Loucy (cell line): Measurements from ENCODE around the gene NPRL2.

Experiments used
- H2AFZ ChIP-seq: fragments of 200-600 bp; sonication (generic); 2 replicates; pipeline ENCODE4 v1.6.0; 2016; ENCODE audit warnings: antibody characterized with exemption, mild to moderate bottlenecking, low read length, moderate library complexity
- H3F3A ChIP-seq: fragments of 200-600 bp; 2 replicates; pipeline ENCODE4 v1.6.0; 2016; ENCODE audit warnings: antibody characterized with exemption, low read depth, mild to moderate bottlenecking
- H3K27me3 ChIP-seq: fragments of 200-600 bp; sonication (generic); 2 replicates; pipeline ENCODE4 v1.6.1; 2014; ENCODE audit warnings: low read length, mild to moderate bottlenecking; ENCODE audit not compliant: insufficient read depth, poor library complexity, severe bottlenecking
- H3K36me3 ChIP-seq: fragments of 200-600 bp; sonication (generic); 2 replicates; pipeline ENCODE4 v1.6.1; 2016; ENCODE audit warnings: low read length; ENCODE audit not compliant: insufficient read depth
- H3K4me1 ChIP-seq: fragments of 200-600 bp; sonication (generic); 2 replicates; pipeline ENCODE4 v1.5.1; 2014; ENCODE audit warnings: low read length, mild to moderate bottlenecking; ENCODE audit not compliant: insufficient read depth, poor library complexity, severe bottlenecking
- H3K4me2 ChIP-seq: fragments of 200-600 bp; sonication (generic); 2 replicates; pipeline ENCODE4 v1.6.0; 2014; ENCODE audit warnings: antibody characterized with exemption, low read length, low read depth, mild to moderate bottlenecking; ENCODE audit not compliant: poor library complexity, severe bottlenecking
- H3K4me3 ChIP-seq: fragments of 200-600 bp; sonication (generic); 2 replicates; pipeline ENCODE4 v1.5.1; 2014; ENCODE audit warnings: low read length, mild to moderate bottlenecking, mixed read lengths; ENCODE audit not compliant: poor library complexity, severe bottlenecking
- H3K79me2 ChIP-seq: fragments of 200-600 bp; sonication (generic); 2 replicates; pipeline ENCODE4 v1.6.1; 2014; ENCODE audit warnings: low read length; ENCODE audit not compliant: insufficient read depth
- H3K9ac ChIP-seq: fragments of 200-600 bp; sonication (generic); 2 replicates; pipeline ENCODE4 v1.6.0; 2014; ENCODE audit warnings: mild to moderate bottlenecking, low read depth, low read length, moderate library complexity; ENCODE audit not compliant: poor library complexity, severe bottlenecking
- H3K9me2 ChIP-seq: fragments of 200-600 bp; sonication (generic); replicated peaks from 2 replicates; pipeline ENCODE4 v1.6.1; 2016; ENCODE audit warnings: low read depth, low read length, mixed read lengths
- H3K9me3 ChIP-seq: fragments of 200-600 bp; sonication (generic); 2 replicates; pipeline ENCODE4 v1.6.1; 2014; ENCODE audit warnings: mild to moderate bottlenecking, antibody characterized with exemption, low read length, low read depth; ENCODE audit not compliant: insufficient read depth
- H4K20me1 ChIP-seq: fragments of 200-600 bp; sonication (generic); 2 replicates; pipeline ENCODE4 v1.6.0; 2014; ENCODE audit warnings: antibody characterized with exemption, low read length, mild to moderate bottlenecking; ENCODE audit not compliant: insufficient read depth, poor library complexity, severe bottlenecking
- EZH2phosphoT487 ChIP-seq: fragments of 200-600 bp; IDR thresholded peaks from 2 replicates; pipeline ENCODE4 v1.6.1; 2018; ENCODE audit warnings: antibody characterized with exemption, mild to moderate bottlenecking, moderate library complexity, borderline replicate concordance
- TF ChIP-seq, protein P1 (sequence below): fragments of 200-600 bp; sonication (generic); conservative IDR thresholded peaks from 2 replicates; pipeline ENCODE4 v1.5.1; 2014; ENCODE audit warnings: mild to moderate bottlenecking, antibody characterized with exemption, low read length

Gene NPRL2

DNA sequence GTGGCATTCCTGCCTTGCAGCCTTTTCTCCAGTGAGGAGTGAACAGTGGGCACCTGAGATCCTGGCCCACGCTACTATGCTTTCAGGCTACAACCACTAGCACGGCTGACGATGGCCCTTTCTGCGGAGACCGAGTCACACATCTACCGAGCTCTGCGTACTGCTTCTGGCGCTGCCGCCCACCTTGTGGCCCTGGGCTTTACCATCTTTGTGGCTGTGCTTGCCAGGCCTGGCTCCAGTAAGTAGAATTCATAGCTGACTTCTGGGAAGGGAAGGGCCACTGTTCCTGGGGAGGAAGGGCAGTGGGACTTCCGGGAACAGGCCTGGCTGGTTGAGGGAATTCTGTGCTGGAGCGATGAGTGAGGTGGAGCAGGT, 735 bp upstream of the NPRL2 start:
- TF ChIP-seq EZH2phosphoT487: no peak
- TF ChIP-seq, protein P1, sequence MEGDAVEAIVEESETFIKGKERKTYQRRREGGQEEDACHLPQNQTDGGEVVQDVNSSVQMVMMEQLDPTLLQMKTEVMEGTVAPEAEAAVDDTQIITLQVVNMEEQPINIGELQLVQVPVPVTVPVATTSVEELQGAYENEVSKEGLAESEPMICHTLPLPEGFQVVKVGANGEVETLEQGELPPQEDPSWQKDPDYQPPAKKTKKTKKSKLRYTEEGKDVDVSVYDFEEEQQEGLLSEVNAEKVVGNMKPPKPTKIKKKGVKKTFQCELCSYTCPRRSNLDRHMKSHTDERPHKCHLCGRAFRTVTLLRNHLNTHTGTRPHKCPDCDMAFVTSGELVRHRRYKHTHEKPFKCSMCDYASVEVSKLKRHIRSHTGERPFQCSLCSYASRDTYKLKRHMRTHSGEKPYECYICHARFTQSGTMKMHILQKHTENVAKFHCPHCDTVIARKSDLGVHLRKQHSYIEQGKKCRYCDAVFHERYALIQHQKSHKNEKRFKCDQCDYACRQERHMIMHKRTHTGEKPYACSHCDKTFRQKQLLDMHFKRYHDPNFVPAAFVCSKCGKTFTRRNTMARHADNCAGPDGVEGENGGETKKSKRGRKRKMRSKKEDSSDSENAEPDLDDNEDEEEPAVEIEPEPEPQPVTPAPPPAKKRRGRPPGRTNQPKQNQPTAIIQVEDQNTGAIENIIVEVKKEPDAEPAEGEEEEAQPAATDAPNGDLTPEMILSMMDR: no peak
- peak overlapping the region; percentile 85 for H3K4me3 ChIP-seq
- H2AFZ ChIP-seq: no peak overlapping the region
- H3K4me1 ChIP-seq: peaks cover 41% of the 10 kb centered on the region
- peak overlapping the region; percentile 91 for H3K9ac ChIP-seq
- peaks cover 51% of the 10 kb centered on the region for H3K79me2 ChIP-seq
- peaks cover 2% of the 10 kb centered on the region; the same call in 1 of the 2 replicates for H3F3A ChIP-seq
- peak overlapping the region; percentile 98 for H3K4me2 ChIP-seq
- no peaks in the 10 kb centered on the region for H3K9me3 ChIP-seq
- H4K20me1 ChIP-seq: peaks cover 19% of the 10 kb centered on the region
- H3K9me2 ChIP-seq: no peaks in the 10 kb centered on the region
- no peaks in the 10 kb centered on the region for H3K27me3 ChIP-seq
- peaks cover 16% of the 10 kb centered on the region; the same call in 1 of the 2 replicates for H3K36me3 ChIP-seq

DNA sequence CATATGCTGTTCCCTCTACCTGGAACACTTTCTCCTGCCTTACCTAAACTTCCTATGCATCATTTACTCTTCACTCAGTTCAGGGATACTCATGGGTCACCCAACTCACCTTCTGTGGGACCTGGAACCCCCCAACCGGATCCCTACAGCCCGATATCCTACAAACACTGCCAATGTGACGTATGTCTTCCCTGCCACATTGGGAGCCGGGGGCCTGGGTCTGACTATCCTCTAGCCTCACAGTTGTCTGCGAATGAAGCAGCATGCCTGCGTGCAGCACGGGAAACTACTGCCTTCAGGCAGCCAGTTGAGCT, 405 bp downstream of the NPRL2 start:
- H3K9ac ChIP-seq: peak overlapping the region; percentile 91
- peak overlapping the region; percentile 98 for H3K4me2 ChIP-seq
- TF ChIP-seq, protein P1: no peak
- no peak for TF ChIP-seq EZH2phosphoT487
- peaks cover 40% of the 10 kb centered on the region for H3K79me2 ChIP-seq
- no peaks in the 10 kb centered on the region for H3K27me3 ChIP-seq
- peaks cover 10% of the 10 kb centered on the region for H4K20me1 ChIP-seq
- H2AFZ ChIP-seq: peak overlapping the region; percentile 61
- H3K36me3 ChIP-seq: peaks cover 15% of the 10 kb centered on the region; the same call in 1 of the 2 replicates
- H3K4me1 ChIP-seq: peaks cover 33% of the 10 kb centered on the region
- peak overlapping the region; percentile 85 for H3K4me3 ChIP-seq
- no peaks in the 10 kb centered on the region for H3K9me3 ChIP-seq
- H3K9me2 ChIP-seq: no peaks in the 10 kb centered on the region
- peaks cover 2% of the 10 kb centered on the region; the same call in 1 of the 2 replicates for H3F3A ChIP-seq

- peaks cover 2% of the 10 kb centered on the region; the same call in 1 of the 2 replicates for H3F3A ChIP-seq
- H3K4me2 ChIP-seq: peak overlapping the region; percentile 20
- no peak overlapping the region for H3K4me3 ChIP-seq
- H2AFZ ChIP-seq: no peak overlapping the region
- H4K20me1 ChIP-seq: peaks cover 5% of the 10 kb centered on the region
- peaks cover 7% of the 10 kb centered on the region; the same call in 1 of the 2 replicates for H3K36me3 ChIP-seq
- no peak for TF ChIP-seq EZH2phosphoT487
- TF ChIP-seq, protein P1: peak; percentile 67
- peaks cover 45% of the 10 kb centered on the region for H3K4me1 ChIP-seq
- H3K9ac ChIP-seq: no peak overlapping the region
- peaks cover 41% of the 10 kb centered on the region for H3K79me2 ChIP-seq
- H3K27me3 ChIP-seq: no peaks in the 10 kb centered on the region
- H3K9me3 ChIP-seq: no peaks in the 10 kb centered on the region
- no peaks in the 10 kb centered on the region for H3K9me2 ChIP-seq
Observed at GRCh38 chr3:50347187-50347813, 3.3 kb downstream of the NPRL2 start.
